Limb (tissue), 2 donors: ENCODE measurements around the gene PIM3.

Experiments
- DNase-seq, 2 donors: peaks; one replicate each; pipeline ENCODE4 v3.0.0-alpha.2; 2016; ENCODE audit errors: extremely low spot score in 2 of 2

The PIM3 gene

DNA sequence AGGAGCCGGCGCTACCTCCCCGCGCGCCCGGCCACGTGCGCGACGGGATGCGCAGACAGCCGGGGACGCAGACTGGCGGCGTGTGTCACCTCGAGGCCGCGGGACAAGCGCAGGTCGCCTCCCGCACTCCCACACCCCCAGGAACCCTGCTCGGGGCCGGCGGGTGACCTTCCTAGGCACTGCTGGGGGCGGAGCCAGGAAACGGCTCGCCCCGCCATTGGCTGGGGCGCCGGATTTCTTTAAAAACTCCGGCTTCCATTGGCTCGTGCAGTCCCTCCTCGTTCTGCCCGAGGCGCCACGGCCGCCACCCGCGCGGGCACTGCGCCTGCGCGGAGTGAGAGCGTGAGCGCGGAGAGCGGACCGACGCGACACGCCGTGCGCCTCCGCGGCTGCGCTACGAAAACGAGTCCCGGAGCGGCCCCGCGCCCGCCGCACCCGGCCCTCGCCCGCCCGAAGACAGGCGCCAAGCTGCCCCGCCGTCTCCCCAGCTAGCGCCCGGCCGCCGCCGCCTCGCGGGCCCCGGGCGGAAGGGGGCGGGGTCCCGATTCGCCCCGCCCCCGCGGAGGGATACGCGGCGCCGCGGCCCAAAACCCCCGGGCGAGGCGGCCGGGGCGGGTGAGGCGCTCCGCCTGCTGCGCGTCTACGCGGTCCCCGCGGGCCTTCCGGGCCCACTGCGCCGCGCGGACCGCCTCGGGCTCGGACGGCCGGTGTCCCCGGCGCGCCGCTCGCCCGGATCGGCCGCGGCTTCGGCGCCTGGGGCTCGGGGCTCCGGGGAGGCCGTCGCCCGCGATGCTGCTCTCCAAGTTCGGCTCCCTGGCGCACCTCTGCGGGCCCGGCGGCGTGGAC, at the start of gene PIM3:
TSS of gene PIM3 (plus strand) at position 614 of the 846 bp plus-strand sequence. CDS start at position 790, 176 bp downstream.
- peak; percentile 95 to 96 for DNase-seq

DNA sequence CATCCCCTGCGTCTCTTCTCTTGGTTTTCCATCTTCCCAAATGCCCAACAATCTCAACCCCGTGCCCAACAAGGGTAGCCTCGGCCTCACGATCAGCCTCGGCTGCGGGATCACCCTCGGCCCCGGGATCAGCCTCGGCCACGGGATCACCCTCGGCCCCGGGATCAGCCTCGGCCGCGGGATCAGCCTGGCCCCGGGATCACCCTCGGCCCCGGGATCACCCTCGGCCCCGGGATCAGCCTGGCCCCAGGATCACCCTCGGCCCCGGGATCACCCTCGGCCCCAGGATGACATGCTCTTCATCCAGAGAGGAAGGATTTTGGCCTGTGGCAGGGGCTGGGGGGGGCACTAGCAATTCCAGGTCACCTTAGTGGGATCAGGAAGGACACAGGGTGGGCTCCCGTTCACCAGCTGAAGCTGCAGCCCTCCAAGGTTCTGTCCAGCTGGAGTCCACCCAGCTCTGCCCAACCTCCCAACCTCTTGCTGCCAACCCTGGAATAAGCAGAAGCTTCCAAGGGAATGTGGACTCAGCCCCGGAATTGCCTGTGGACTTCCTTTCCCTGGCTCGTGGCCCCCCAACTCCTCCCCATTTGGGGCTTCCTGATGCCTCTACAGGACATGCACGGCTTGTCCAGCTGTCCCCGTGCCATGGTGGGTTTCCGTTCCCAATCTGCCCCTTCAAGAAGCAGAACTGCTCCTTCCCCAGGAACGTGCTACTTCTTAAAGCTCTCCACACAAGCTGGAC, 48.5 kb upstream of the PIM3 start:
- no peak for DNase-seq

DNA sequence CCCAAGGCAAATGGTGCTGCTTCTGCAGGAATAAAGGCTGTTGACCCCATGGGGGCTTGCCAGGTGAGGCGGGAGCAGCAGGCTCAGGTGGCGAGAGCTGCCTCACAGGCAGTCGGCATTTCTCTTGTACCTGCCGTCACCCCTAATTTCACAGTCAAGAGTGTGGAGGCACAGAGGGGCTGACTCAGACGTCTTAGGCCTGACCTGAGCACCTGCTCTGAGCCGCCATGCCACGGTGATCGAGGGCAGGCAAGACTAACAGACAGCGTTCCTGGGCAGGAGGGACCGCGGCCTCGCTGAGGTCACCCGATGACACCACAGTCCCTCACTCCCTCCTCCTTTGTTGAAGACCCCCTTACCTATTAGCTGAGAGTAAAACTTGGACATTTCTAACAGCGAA, 47.5 kb upstream of the PIM3 start:
- DNase-seq, result no peak

DNA sequence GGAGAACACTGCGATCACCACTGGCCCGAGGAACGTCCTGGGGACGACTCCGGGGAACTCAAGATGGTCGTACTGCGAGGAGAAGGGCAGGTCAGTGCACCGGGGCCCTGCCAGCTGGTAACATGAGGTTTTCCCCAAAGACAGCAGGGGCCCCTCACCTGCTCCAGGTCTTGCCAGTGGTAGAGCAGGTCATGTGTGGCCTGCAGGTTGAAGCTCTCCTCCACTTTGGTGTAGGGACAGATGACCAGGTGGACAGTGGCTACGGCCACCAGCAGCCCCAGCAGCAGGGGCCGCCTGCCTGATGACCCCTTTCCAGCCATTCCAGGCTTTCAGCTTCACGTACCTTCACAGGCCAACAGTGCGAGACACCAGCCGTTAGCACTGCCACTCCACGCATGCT, 47.1 kb upstream of the PIM3 start:
- DNase-seq, result no peak

DNA sequence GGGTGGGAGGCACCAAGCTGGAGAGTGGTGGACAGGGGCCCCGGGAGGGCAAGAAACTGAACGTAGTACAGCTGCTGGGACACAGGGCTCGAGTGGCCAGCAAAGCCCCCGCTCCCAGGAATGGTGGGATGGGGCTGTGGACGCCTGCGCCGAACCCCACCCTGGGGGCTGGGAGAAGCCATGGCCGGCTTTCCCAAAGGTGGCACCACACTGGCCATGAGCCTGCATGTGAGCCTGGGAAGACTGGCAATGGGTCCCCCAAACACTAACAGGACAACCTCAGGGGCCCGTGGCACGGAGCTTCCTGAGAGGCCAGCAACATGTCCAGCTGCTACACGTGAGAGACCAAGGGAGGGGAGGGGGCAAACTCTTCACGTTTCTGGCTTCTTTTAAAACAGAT, 46.3 kb upstream of the PIM3 start:
- DNase-seq, result no peak

DNA sequence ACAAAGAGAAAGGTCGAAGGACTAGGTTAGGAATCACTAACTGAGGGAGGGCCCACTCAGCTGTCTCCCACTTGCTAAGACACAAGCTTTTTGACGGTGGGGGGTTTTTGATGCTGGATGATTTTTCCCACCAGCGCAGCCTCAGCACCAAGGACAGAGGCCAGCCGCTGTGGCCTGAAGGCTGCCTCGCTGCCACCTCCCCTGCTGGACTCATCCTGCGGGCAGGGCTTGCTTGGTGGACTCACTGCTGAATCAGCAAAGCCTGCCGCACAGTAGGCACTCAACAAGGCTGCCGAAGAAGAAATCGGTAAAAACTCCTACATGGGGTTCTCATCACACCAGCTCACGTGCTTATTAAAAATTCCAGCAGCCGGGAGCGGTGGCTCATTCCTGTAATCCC, 45.0 kb upstream of the PIM3 start:
- peak in 1 of 2 donors; percentile 30 for DNase-seq

DNA sequence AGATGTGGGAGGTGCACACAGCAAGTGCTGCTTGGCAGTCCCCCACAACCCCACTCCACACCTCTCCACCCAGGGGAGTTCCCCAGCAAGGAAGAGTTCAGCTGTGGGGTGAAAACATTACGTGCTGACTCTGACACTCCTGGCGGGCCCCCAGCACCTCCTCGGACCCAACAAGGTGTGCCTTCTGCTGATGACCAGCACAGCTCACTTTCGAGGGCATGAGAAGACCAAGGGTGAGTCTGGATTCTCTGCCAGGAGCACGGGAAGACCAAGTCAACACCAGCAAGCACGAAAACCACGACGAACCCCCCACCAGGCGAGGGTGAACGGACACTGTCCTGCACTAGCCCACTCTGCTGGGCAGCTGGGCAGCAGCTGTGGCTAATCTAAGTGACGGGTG, 43.7 kb upstream of the PIM3 start:
- no peak for DNase-seq

DNA sequence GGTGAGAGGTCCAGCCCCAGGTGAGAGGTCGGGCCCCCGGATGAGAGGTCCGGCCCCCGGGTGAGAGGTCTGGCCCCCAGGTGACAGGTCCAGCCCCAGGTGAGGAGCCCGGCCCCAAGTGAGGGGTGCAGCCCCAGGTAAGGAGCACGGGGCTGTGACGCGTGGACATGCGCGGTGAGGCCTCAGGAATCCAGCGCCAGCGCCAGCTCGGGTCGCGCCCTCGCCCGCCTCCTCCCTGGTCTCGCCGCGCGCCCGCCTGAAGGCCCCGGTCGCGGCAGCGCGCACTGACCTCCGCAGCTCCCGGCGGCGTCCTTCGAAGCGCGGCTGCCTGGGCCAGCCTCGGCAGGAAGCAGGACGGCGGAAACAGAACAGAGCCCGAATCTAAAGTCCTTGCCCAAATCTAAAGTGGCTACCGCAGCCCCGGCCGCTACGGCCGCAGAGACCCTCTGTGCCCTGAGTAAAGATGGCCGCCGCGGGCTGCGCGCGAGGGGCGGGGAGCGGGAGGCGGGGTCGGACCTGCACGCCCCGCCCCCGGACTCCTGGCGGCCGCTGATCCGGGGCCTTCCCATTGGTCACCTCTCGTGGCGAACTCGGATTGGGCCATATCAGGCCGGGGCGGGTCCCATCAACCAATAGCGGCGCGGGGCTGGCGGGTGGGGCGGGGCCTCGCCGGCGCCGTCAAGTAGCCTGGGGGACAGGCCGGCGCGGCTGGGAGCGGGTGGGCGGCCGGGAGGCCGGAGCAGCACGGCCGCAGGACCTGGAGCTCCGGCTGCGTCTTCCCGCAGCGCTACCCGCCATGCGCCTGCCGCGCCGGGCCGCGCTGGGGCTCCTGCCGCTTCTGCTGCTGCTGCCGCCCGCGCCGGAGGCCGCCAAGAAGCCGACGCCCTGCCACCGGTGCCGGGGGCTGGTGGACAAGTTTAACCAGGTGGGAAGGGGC, 42.3 kb upstream of the PIM3 start, which contains the start of the genes ALG12 and CRELD2:
TSS of gene ALG12 (minus strand) at position 465 of the 937 bp plus-strand sequence. CDS start 4,673 bp downstream, outside the sequence.
TSS of gene CRELD2 (plus strand) at position 661 of the 937 bp plus-strand sequence. CDS start at position 797, 136 bp downstream.
- DNase-seq, result peak; percentile 97 to 99

DNA sequence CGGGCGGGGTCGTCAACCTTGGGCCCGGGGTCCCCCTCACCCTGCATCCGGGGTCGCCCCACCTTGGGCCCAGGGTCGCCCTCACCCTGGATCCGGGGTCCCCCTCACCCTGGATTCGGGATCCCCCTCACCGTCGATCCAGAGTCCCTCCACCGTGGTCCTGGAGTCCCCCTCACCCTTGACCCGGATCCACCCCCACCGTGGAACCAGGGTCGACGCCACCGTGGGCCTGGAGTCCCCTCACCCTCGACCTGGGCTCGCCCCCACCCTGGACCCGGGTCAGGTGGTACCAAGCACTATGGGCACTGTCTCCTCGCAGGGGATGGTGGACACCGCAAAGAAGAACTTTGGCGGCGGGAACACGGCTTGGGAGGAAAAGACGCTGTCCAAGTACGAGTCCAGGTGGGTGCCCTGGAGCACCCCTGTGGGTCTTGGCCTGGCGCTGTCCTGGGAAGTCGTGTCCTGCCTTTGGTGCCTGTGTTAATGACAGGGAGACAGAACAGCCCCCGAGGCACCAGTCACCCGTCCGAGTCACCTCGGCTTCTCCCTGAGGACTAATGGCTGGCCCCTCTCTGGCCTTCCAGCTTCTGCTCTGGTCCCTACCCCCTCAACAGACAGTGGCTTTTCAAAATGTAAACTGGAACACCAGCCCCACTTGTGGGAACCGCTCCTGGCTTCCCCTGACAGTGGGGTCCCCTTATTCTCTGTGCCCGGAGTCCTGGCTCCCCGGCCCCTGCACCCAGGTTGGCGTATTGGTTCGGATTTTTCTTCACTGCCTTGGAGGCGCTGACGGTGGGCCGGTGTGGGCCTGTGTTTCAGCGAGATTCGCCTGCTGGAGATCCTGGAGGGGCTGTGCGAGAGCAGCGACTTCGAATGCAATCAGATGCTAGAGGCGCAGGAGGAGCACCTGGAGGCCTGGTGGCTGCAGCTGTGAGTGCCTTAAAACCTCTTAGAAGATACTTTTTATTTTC, 41.4 kb upstream of the PIM3 start:
- DNase-seq, result peak in 1 of 2 donors; percentile 46

DNA sequence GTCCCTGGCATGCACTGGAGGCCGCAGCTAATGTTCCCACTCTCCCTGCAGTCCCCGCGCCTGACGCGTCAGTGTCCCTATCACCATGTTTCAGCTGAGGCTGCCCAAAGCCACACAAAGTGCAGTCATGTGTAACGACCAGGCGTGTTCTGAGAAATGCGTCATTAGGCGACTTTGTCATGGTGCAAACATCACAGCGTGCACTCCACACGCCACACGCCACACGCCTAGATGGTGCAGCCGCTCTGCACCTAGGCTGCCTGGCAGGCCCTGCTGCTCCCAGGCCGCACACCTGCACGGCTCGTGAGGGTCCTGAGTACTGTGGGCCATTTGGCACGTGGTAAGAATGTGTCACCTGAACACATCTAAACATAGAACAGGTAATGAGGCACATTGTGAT, 39.7 kb upstream of the PIM3 start:
- no peak for DNase-seq

DNA sequence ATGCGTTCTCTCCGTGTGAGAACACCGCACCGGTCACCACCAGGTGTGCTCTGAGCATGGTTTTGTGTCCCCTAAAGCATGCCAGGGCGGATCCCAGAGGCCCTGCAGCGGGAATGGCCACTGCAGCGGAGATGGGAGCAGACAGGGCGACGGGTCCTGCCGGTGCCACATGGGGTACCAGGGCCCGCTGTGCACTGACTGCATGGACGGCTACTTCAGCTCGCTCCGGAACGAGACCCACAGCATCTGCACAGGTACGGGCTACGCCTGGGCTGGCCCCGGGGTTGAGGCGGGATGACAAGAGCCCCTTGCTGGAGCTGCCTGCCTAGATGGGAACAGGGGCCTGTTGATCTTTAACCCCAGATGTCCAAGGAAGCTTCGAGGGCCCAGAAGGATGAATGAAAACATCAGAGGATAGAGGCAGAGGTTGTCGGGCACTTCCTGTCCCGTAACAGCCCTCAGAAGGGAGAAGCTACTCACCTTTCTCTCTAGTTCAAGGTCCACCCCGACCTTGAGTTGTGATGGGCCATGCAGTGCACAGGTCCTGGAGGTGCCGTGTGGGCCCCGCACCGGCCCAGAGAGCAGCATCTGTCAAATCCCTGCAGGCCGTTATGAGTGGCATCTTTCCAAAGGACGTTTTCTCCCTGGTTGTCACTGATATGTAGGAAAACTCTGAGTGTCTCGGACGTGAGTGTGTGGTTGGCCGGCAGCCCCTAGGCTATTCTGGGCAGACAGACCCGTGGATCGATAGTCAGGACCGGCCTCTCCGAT, 38.9 kb upstream of the PIM3 start:
- DNase-seq, result no peak

DNA sequence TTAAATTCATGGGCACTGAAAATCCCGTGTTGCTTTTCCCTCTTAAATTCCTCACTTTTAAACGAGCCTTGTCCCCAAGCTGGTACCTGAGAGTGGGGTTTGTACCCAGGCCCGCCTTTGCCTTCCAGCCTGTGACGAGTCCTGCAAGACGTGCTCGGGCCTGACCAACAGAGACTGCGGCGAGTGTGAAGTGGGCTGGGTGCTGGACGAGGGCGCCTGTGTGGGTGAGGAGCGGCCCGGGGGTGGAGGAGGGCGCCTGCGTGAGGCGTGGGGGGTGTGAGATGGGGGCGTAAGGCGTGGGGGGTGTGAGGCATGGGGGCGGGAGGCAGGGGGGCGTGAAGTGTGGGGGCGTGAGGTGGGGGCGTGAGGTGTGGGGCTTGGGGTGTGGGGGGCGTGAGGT, 38.1 kb upstream of the PIM3 start:
- DNase-seq, result no peak

DNA sequence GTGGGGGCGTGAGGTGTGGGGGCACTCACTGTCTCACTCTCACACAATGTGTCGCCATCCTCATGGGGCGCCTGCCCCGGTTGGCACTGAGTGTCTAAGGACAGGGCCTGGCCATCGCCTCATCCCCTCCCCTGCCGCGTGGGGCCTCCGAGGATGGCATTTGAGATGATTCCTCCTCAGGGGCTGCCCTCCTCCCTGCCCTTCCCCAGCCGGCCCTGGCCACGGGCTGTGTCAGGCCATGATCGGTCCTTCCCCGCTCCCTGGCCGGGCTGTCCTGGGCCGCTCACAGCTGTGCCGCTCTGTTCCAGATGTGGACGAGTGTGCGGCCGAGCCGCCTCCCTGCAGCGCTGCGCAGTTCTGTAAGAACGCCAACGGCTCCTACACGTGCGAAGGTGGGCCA, 37.6 kb upstream of the PIM3 start:
- no peak for DNase-seq

DNA sequence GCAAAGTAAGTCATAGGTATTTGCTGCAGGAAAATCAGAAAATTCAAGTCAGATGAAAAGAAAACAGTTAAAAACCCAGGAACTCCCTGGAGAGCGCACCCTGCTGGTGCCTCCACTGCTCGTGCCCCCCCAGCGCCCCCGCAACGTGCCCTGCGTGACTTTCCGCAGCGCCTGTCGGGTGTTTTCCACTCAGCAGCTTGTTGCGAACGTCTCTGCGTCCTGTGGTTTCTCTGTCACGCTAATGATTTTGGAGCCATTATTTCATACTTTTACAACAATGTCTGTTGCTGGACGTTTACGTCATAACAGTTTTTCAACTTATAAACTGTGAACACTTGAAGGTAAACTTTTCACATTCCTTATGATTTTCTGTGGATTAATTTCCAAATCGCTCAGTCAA, 37.1 kb upstream of the PIM3 start:
- no peak for DNase-seq

DNA sequence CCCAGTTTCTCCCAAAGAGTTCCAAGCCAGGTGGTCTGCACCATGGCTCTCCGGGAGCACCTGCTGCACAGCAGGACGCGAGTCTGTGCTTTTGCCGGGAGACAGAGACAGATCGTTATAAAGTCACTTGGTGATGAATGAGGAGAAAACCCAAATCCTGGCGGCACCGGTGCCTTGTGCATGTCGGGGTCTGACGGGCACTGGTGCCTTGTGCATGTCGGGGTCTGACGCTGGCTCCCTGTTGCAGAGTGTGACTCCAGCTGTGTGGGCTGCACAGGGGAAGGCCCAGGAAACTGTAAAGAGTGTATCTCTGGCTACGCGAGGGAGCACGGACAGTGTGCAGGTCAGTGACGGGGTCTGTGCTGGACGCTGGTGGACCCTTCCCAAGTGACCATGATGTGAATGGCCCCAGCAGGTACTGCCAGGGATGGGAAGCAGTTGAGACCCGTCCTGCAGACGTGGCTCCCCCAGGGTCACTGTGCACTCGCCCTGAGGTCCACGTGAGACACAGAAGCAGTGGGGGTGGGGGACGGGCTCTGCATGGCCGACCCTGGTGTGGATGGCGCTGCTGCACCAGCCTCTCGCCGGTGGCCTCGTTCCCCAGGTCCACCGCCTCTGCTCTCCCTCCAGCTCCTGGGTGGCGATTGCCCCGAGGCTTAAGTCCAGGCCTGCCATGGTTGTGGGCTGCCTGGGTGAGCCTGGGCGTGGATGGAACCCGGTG, 36.3 kb upstream of the PIM3 start:
- DNase-seq, result no peak

DNA sequence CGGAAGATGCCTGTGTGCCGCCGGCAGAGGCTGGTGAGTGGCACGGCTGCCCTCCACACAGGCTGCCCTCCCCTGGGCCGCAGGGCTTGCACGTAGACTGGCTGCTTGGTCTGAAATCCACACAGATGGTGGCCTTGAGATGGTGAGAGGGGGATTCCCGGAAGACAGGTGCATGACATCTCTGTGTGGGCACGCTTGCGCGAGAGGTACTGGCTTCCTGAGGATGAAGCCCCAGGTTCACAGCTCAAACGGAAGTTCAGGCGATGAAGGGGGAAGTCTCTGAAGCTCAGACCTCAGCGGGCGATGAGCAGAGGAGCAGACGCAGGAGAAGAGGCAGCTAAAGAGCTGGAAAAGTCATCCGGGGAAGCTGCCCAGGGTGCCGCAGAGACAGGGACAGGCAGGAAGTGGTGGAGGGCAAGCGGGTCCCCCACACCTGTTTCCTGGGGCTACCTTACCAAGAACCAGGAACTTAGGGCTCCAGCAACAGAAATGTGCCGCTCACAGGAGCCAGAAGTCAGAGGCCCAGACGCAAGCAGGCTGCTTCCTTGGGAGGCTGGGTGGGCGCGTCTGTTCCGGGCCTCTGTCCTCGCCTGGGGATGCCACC, 34.9 kb upstream of the PIM3 start:
- DNase-seq, result no peak

DNA sequence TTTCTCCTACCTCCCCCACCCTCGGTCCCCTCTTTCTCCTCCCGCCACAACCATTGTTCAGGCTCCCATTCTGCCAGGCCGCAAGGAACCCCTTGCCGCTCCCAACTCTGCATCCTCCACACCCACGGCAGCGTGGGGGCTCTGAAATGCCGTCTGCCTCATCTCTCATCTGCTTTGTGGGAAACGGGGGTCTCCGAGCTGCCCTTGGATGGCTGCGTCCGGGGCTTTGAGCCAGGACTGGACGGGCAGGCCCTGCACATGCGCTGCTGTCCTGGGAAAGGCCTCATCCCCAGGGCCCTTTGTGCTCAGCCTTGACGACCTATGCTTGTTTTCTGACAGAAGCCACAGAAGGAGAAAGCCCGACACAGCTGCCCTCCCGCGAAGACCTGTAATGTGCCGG, 33.7 kb upstream of the PIM3 start:
- DNase-seq, result no peak

DNA sequence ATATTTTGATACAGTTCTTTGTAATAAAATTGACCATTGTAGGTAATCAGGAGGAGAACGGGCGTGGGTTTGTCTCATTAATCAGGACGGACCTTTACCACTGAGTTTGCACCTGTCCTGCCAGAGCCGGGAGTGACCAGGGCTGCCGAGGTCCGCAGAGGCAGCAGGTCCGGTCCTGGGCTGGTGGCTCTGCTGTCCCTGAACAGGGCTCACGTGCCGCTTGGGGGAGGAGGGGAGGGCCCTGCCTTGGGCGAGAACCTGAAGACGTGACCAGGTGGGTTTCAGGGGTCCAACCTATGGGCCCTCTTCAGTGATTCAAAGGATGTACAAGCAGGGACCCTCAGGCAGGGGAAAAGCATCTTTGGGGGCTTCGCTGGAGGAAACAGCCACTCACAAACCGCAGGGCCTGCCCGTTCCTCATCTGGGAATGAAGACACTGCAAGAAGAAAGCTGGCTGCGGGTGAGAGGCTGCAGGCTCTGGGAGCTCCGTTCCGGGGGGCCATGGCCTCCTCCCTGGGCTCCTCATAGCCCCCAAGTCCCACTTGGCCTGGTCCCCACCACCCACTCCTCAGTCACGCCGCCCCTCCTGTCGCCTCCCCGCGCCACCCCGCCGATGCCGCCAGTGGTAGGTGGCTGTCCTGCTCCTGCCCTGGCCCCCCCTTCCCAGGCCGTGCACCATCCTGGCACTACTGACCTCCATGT, 32.9 kb upstream of the PIM3 start:
- no peak for DNase-seq
